K562 (cell line): ENCODE measurements around the gene LY6G6D. TPM values are rescaled to one million over a fixed set of nuclear protein-coding genes. Genes with fewer than 3 reads are reported as not detected.

ENCODE experiments used
- ELF4 ChIP-seq: fragments of 450-650 bp; formaldehyde crosslinking; IDR thresholded peaks from 2 replicates; pipeline ENCODE4 v1.4.0; 2022; ENCODE audit warnings: missing genetic modification characterization
- FOXJ2 ChIP-seq: fragments of 200-800 bp; sonication (Bioruptor generic); IDR thresholded peaks from 2 replicates; pipeline ENCODE4 v1.6.1; 2016; ENCODE audit warnings: missing genetic modification characterization, missing compliant biosample characterization
- HIVEP1 ChIP-seq: fragments of 250-450 bp; sonication (Bioruptor Pico); IDR thresholded peaks from 2 replicates; pipeline ENCODE4 v1.4.0; 2020; ENCODE audit warnings: mild to moderate bottlenecking
- KLF1 ChIP-seq: fragments of 450-650 bp; IDR thresholded peaks from 2 replicates; pipeline ENCODE4 v1.6.1; 2016; ENCODE audit warnings: missing genetic modification characterization, missing compliant biosample characterization
- MECOM ChIP-seq: fragments of 250-450 bp; sonication (Bioruptor Pico); IDR thresholded peaks from 2 replicates; pipeline ENCODE4 v1.8.0; 2022; ENCODE audit warnings: inconsistent platforms
- NELFE ChIP-seq: IDR thresholded peaks from 2 replicates; pipeline ENCODE4 v1.6.1; 2011; ENCODE audit warnings: mild to moderate bottlenecking; ENCODE audit not compliant: insufficient read depth, insufficient read length
- NEUROD1 ChIP-seq: fragments of 150-350 bp; IDR thresholded peaks from 2 replicates; pipeline ENCODE4 v1.6.1; 2014; ENCODE audit warnings: borderline replicate concordance, low read length, low read depth; ENCODE audit not compliant: partially characterized antibody
- POLR2G ChIP-seq: fragments of 200-400 bp; formaldehyde crosslinking; IDR thresholded peaks from 2 replicates; pipeline ENCODE4 v1.6.1; 2017; ENCODE audit warnings: low read depth, mild to moderate bottlenecking, antibody characterized with exemption, low read length, moderate library complexity
- RFX5 ChIP-seq: IDR thresholded peaks from 2 replicates; pipeline ENCODE4 v1.6.1; 2011; ENCODE audit warnings: low read depth, mild to moderate bottlenecking, improper control_type of control experiment, low read length
- RUNX1 ChIP-seq: sonication (generic); IDR thresholded peaks from 2 replicates; pipeline ENCODE4 v1.6.1; 2016; ENCODE audit warnings: antibody characterized with exemption, low read depth
- SMAD3 ChIP-seq: fragments of 450-650 bp; formaldehyde crosslinking; conservative IDR thresholded peaks from 2 replicates; pipeline ENCODE4 v1.4.0; 2020; ENCODE audit warnings: mild to moderate bottlenecking
- SNIP1 ChIP-seq: fragments of 450-650 bp; IDR thresholded peaks from 2 replicates; pipeline ENCODE4 v1.7.1; 2017; ENCODE audit warnings: low read depth, mild to moderate bottlenecking
- TRIM24 ChIP-seq, 2 experiments: fragments of 450-650 bp; IDR thresholded peaks; 2 replicates each; pipeline ENCODE4 v1.6.1; 2016
- YBX1 ChIP-seq: fragments of 450-650 bp; IDR thresholded peaks from 2 replicates; pipeline ENCODE4 v1.7.1; 2016; ENCODE audit warnings: mild to moderate bottlenecking
- ZNF224 ChIP-seq: sonication (generic); formaldehyde crosslinking; IDR thresholded peaks from 2 replicates; pipeline ENCODE4 v1.8.0; 2022; ENCODE audit warnings: mild to moderate bottlenecking, missing genetic modification reagents
- ZNF282 ChIP-seq: sonication (generic); formaldehyde crosslinking; IDR thresholded peaks from 2 replicates; pipeline ENCODE4 v1.8.1; 2023; ENCODE audit warnings: missing genetic modification reagents
- ZNF311 ChIP-seq: fragments of 250-450 bp; sonication (Bioruptor Pico); IDR thresholded peaks from 2 replicates; pipeline ENCODE4 v1.4.0; 2020; ENCODE audit warnings: mild to moderate bottlenecking, moderate library complexity
- ZNF436 ChIP-seq: fragments of 250-450, 450-650 bp; sonication (Bioruptor Pico); formaldehyde crosslinking; IDR thresholded peaks from 2 replicates; pipeline ENCODE4 v1.7.0; 2020; ENCODE audit warnings: mild to moderate bottlenecking
- ZNF75A ChIP-seq: fragments of 450-650 bp; formaldehyde crosslinking; IDR thresholded peaks from 2 replicates; pipeline ENCODE4 v1.4.0; 2020; ENCODE audit warnings: mild to moderate bottlenecking
- ZNF785 ChIP-seq: fragments of 250-450 bp; sonication (Bioruptor Pico); IDR thresholded peaks from 2 replicates; pipeline ENCODE4 v1.4.0; 2020; ENCODE audit warnings: mild to moderate bottlenecking
- polyA plus RNA-seq, 8 experiments: library from polyadenylated mRNA; depleted of rRNA in 4 of 8; stranded (reverse) in 5 of 8; unstranded in 3 of 8; fragments of >200 nt; fragmentation: Nextera tagmentation in 2 of 8; fragmentation: Illumina TruSeq in 1 of 8; extraction: Ambion mirVana in 2 of 8; extraction: Trizol in 1 of 8; gene quantifications; 2 replicates each; pipeline versions ENCODE4 v1.2.1 to v1.2.3, GENCODE V29; 2011 to 2014; ENCODE audit warnings: inconsistent platforms in 1 of 8, missing spikeins in 1 of 8
- total RNA-seq, 7 experiments: library from RNA; depleted of rRNA in 6 of 7; stranded (reverse); fragments of >200 nt in 6 of 7; fragmentation: Illumina TruSeq in 2 of 7; extraction: Trizol in 2 of 7; gene quantifications; 2 replicates each; pipeline versions ENCODE4 v1.2.1 to v1.2.3, GENCODE V29; 2011 to 2021; ENCODE audit warnings: low replicate concordance in 1 of 7
- TF ChIP-seq, protein P1 (sequence below): fragments of 450-650 bp; formaldehyde crosslinking; IDR thresholded peaks from 2 replicates; pipeline ENCODE4 v1.4.0; 2022; ENCODE audit warnings: missing genetic modification characterization
- TF ChIP-seq, protein P2 (sequence below): sonication (generic); formaldehyde crosslinking; IDR thresholded peaks from 2 replicates; pipeline ENCODE4 v1.8.0; 2022; ENCODE audit warnings: mild to moderate bottlenecking, low read depth, missing genetic modification reagents
- TF ChIP-seq, protein P3 (sequence below): fragments of 250-450 bp; sonication (Bioruptor Pico); IDR thresholded peaks from 2 replicates; pipeline ENCODE4 v1.5.0; 2021
- TF ChIP-seq, protein P4 (sequence below): fragments of 450-650 bp; IDR thresholded peaks from 2 replicates; pipeline ENCODE4 v1.6.1; 2016; ENCODE audit warnings: mild to moderate bottlenecking

The LY6G6D gene
- total and polyA plus RNA-seq, 9 of the 15 experiments (the other 6 are each of a cell fraction or from before 2014, with no cell fraction given): 0.30 to 0.38 TPM; not detected in 7

DNA sequence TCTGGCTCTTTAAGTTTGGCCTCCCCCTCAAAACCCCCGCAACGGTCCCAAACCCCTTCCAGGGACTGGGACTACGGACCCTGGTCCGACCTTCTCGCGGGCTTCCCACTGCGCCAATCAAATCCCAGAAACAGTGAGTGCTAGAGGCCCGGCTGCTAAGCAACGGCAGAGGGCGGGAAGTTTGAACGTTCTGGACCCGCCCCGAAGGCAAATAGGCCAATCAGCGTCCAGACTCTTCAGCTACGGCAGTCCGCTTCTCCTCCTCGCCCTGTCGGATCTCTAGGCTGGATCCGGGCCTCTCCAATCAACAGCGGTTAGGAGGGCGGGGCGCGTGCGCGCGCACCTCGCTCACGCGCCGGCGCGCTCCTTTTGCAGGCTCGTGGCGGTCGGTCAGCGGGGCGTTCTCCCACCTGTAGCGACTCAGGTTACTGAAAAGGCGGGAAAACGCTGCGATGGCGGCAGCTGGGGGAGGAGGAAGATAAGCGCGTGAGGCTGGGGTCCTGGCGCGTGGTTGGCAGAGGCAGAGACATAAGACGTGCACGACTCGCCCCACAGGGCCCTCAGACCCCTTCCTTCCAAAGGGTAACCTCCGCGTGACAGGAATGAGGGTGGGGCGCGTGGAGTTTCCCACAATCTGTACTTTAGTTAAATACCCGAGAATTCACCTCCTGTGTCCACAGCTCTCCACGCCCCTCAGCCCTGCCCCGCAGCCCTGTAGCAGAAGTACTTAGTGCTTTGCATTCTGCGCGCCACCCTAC, 24.7 kb downstream of the LY6G6D start, which contains the start of gene MSH5 (continued):
- TF ChIP-seq ZNF75A (CRISPR knock-in tag) (0 out of 2 replicates have a peak, but pooled peaks have one; percentile 62), NEUROD1 (peak; percentile 98), ZNF436 (CRISPR knock-in tag) (no peak), TRIM24 (IDR thresholded peaks at IDR 0.05) (peak; percentile 39 to 40; a peak in 2 of 4 replicates), RFX5 (peak; percentile 59; the same call in 1 of the 2 replicates), POLR2G (peak; percentile 97), SMAD3 (CRISPR knock-in tag) (peak; percentile 51; the same call in 1 of the 2 replicates), ELF4 (peak; percentile 54; the same call in 1 of the 2 replicates), ZNF282 (CRISPR knock-in tag) (no peak), ZNF311 (no peak), FOXJ2 (tag) (0 out of 2 replicates have a peak, but pooled peaks have one; percentile 62), YBX1 (no peak), KLF1 (tag) (peak; percentile 98), SNIP1 (no peak), MECOM (no peak), ZNF224 (CRISPR knock-in tag) (peak; percentile 91; the same call in 1 of the 2 replicates), ZNF785 (CRISPR knock-in tag) (no peak), RUNX1 (no peak), NELFE (no peak), HIVEP1 (no peak; the same call in 1 of the 2 replicates)
- TF ChIP-seq, protein P1, sequence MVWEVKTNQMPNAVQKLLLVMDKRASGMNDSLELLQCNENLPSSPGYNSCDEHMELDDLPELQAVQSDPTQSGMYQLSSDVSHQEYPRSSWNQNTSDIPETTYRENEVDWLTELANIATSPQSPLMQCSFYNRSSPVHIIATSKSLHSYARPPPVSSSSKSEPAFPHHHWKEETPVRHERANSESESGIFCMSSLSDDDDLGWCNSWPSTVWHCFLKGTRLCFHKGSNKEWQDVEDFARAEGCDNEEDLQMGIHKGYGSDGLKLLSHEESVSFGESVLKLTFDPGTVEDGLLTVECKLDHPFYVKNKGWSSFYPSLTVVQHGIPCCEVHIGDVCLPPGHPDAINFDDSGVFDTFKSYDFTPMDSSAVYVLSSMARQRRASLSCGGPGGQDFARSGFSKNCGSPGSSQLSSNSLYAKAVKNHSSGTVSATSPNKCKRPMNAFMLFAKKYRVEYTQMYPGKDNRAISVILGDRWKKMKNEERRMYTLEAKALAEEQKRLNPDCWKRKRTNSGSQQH (CRISPR knock-in tag): peak; percentile 78
- TF ChIP-seq, protein P2, sequence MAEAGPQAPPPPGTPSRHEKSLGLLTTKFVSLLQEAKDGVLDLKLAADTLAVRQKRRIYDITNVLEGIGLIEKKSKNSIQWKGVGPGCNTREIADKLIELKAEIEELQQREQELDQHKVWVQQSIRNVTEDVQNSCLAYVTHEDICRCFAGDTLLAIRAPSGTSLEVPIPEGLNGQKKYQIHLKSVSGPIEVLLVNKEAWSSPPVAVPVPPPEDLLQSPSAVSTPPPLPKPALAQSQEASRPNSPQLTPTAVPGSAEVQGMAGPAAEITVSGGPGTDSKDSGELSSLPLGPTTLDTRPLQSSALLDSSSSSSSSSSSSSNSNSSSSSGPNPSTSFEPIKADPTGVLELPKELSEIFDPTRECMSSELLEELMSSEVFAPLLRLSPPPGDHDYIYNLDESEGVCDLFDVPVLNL (CRISPR knock-in tag): peak; percentile 100
- TF ChIP-seq, protein P3, sequence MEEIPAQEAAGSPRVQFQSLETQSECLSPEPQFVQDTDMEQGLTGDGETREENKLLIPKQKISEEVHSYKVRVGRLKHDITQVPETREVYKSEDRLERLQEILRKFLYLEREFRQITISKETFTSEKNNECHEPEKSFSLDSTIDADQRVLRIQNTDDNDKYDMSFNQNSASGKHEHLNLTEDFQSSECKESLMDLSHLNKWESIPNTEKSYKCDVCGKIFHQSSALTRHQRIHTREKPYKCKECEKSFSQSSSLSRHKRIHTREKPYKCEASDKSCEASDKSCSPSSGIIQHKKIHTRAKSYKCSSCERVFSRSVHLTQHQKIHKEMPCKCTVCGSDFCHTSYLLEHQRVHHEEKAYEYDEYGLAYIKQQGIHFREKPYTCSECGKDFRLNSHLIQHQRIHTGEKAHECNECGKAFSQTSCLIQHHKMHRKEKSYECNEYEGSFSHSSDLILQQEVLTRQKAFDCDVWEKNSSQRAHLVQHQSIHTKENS: no peak
- TF ChIP-seq, protein P4, sequence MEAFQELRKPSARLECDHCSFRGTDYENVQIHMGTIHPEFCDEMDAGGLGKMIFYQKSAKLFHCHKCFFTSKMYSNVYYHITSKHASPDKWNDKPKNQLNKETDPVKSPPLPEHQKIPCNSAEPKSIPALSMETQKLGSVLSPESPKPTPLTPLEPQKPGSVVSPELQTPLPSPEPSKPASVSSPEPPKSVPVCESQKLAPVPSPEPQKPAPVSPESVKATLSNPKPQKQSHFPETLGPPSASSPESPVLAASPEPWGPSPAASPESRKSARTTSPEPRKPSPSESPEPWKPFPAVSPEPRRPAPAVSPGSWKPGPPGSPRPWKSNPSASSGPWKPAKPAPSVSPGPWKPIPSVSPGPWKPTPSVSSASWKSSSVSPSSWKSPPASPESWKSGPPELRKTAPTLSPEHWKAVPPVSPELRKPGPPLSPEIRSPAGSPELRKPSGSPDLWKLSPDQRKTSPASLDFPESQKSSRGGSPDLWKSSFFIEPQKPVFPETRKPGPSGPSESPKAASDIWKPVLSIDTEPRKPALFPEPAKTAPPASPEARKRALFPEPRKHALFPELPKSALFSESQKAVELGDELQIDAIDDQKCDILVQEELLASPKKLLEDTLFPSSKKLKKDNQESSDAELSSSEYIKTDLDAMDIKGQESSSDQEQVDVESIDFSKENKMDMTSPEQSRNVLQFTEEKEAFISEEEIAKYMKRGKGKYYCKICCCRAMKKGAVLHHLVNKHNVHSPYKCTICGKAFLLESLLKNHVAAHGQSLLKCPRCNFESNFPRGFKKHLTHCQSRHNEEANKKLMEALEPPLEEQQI: no peak
